GM19351 (cell line): ENCODE measurements around the gene PLLP.

Experiments used
- ATAC-seq: cut with Tn5 transposase; IDR thresholded peaks from one replicate; pipeline ENCODE4 v1.9.1; 2021; ENCODE audit warnings: mild to moderate bottlenecking, moderate library complexity; ENCODE audit not compliant: unreplicated experiment

Gene PLLP

DNA sequence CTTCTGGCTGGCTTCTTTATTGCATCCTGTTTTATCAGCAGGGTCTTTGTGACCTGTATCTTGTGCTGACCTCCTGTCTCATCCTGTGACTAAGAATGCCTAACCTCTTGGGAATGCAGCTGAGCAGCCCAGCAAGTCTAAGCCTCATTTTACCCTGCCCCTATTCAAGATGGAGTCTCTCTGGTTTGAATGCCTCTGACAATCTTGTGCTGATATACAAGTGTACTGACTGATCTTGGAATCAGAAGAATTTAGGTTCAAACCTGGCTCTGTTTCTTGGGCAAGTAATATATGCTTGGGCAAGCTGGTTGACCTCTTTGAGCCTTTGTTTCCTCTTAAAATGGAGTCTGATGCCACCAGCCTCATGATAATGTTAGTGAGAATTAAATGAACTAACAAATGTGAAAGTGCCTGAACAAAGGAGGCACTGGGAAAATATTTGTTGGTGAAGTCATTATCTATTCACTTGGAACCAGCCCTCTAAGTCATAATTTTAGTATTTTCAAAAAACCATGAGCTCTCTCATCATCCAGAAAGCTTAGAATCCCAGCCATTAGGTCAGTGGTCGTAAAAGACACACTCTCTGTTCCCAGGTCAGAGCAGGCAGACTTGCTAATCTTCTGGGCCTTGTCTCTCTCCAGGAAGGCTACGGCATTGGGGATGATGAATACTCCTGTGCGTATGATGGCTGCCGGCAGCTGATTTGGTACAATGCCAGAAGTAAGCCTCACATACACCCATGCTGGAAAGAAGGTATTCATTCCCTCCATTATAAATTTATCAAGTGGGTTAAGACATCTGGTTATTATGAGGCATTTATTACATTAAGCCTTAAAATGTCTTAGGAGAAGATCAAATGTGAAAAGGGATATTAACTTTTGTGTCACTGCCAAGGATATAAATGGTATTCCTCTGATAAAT, 57.5 kb downstream of the PLLP start:
- ATAC-seq, result no peak

DNA sequence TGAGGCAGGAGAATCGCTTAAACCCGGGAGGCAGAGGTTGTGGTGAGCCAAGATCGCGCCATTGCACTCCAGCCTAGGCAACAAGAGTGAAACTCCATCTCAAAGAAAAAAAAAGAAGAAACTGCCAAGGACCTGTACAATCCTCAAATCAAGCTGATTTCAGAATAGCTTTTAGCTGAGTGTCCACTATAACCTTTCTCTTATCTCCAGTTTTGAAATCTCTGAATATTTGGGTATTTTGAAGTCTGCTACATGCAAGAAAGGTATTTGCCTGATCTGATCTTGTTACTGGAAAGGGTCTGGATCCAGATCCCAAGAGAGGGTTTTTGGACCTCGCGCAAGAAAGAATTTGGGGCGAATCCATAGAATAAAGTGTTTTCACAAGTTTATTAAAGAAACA, 58.5 kb downstream of the PLLP start:
- ATAC-seq, result no peak

DNA sequence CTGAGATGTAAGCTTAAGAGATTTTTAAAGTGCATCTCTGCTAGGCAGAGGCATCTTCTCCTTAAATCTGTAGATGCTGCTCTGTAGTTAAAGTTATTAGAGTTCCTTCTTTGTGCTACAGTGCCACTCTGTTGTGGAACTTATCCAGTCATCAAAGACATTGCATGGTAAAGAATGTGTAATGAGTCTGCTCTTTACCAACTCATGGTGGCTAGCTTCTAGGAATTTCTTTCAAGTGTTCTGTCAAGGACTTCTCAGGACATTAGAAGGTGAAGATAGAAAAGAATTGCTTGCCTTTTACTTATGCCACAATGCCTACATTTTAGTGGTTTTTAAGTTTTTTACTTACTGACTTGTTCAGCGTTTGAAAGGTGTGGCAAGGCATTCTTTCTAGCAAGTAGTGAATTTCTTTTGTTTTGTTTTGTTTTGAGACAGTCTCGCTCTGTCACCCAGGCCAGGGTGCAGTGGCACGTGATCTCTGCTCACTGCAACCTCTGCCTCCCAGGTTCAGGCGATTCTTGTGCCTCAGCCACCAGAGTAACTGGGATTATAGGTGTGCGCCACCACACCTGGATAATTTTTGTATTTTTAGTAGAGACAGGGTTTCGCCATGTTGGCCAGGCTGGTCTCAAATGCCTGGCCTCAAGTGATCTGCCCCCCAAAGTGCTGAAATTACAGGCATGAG, 59.7 kb downstream of the PLLP start:
- no peak for ATAC-seq

DNA sequence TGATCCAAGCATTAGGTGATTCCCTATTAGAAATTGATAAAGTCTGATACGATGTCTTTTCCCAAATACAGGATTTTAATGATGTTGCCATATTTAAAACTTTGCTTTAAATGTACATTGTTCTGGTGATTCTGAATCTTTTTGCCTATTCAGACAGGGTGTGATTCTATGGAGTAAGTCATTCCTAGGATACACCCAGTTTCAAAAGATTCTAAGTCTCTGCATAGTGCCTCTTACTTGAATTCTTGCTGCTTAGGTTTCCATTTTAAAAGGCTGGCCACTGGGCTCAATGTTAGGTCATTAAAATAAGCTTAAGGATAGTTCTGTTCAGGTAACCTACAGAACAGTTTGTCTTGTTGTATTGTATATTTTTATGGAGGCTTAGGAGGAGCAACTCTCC, 61.4 kb downstream of the PLLP start:
- ATAC-seq, result no peak

DNA sequence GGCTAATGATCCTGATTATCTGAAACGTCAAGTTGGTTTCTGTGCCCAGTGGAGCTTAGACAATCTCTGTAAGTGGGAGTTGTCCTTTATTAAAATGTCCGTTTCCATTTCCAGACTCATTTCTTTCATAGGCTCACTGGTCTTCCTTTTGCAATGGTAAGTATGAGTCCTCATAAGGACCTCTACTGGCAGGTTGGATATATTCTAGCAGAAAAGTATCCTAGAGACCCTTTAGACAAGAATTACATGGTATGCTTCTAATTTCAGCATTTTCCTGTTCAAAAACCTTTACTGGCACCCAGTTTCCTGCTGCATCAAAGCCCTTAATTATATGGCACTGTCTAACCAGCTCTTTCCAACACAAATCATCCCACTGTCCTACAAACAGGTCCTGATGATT, 67.5 kb downstream of the PLLP start:
- ATAC-seq, result no peak

DNA sequence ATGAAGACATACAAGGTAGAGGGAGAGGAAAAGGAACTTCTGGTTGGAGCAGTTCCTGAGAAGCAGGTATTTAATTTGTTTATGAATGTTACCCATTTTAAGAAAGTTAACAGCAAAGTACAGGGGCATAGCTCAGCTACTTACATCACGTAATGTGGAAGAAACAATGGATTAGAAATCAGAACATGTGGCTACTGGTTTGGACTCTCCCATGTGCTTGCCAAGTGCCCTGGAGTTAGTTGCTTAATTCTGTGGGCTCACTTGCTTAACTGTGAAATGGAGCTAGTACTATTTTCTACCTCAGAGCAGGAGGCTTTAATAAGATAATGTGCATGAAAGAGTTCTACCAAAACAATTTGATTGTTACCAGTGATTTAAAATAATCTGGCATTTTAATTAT, 71.0 kb downstream of the PLLP start:
- ATAC-seq, result no peak

DNA sequence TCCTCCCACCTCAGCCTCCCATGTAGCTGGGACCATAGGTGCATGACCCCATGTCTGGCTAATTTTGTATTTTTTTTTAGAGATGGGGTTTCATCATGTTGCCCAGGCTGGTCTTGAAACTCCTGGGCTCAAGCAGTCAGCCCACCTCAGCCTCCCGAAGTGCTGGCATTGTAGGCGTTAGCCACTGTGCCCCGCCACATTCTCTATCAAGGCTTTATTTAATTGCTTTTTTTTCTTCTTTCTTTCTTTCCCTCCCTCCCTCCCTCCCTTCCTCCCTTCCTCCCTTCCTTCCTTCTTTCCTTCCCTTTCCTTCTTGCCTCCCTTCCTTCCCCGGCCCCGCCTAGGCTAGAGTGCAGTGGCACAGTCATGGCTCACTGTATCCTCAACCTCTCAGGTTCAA, 74.7 kb downstream of the PLLP start:
- no peak for ATAC-seq

DNA sequence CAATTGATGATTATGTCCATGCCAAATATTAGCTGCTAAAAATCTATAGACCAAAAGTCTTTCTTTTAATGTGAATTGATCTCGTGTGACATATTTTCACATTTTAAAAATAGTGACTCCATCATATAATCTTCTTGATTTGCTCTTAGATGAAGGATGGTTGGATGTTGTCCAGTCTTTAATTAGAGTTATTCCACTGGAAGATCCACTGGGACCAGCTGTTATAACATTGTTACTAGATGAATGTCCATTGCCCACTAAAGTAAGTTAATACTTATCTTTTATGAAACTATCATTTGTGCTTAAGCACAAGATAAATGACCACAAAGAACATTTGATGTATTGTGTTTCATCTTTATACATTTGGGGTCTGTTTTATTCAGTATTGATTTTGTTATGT, 75.5 kb downstream of the PLLP start:
- ATAC-seq, result no peak
